Hepatocyte (in vitro differentiated cells): ENCODE measurements around the gene PRX.

Experiments used
- EZH2 ChIP-seq: fragments of 200-600 bp; sonication (generic); IDR thresholded peaks from 2 replicates; pipeline ENCODE4 v1.6.1; 2016; ENCODE audit warnings: antibody characterized with exemption, mild to moderate bottlenecking, borderline replicate concordance
- EZH2phosphoT487 ChIP-seq: fragments of 200-600 bp; sonication (generic); IDR thresholded peaks from one replicate; pipeline ENCODE4 v1.6.1; 2018; ENCODE audit warnings: antibody characterized with exemption, mild to moderate bottlenecking, low read depth, moderate library complexity; ENCODE audit not compliant: unreplicated experiment, severe bottlenecking
- TF ChIP-seq, protein P1 (sequence below): fragments of 200-600 bp; sonication (generic); IDR thresholded peaks from 2 replicates; pipeline ENCODE4 v1.5.1; 2016; ENCODE audit warnings: antibody characterized with exemption, mild to moderate bottlenecking; ENCODE audit not compliant: poor library complexity

DNA sequence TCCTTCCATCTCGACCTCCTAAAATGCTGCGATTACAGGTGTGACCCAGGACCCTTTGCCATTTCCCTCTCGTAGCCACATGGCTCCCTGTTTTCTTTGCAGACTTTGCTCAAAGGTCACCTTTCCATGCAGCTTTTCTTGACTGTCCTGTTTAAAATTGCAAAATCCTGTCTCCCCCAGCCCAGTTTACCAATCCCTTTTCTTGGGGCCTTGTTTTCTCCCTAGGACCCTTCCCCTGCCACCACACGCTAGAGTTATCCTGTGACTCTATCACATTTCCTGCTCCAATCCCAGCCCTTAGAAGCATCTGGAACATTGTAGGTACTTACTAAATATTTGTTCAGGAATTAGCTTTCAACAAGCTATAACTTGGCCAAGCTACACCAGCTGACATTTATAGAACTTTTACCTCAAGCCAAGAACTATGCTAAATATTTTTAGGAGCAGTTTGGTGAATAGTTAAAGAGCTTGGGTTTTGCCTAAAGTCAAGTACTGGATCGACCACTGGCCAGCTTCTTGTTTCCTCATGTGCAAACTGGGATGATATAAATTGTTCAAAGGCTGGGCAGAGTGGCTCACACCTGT, 40.1 kb upstream of the PRX start:
- TF ChIP-seq, protein P1, sequence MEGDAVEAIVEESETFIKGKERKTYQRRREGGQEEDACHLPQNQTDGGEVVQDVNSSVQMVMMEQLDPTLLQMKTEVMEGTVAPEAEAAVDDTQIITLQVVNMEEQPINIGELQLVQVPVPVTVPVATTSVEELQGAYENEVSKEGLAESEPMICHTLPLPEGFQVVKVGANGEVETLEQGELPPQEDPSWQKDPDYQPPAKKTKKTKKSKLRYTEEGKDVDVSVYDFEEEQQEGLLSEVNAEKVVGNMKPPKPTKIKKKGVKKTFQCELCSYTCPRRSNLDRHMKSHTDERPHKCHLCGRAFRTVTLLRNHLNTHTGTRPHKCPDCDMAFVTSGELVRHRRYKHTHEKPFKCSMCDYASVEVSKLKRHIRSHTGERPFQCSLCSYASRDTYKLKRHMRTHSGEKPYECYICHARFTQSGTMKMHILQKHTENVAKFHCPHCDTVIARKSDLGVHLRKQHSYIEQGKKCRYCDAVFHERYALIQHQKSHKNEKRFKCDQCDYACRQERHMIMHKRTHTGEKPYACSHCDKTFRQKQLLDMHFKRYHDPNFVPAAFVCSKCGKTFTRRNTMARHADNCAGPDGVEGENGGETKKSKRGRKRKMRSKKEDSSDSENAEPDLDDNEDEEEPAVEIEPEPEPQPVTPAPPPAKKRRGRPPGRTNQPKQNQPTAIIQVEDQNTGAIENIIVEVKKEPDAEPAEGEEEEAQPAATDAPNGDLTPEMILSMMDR: no peak
- TF ChIP-seq EZH2phosphoT487 (no peak), EZH2 (no peak)
